Kidney epithelial cell (primary cell): ENCODE data around the gene MAML2. TPM values are rescaled to one million over a fixed set of nuclear protein-coding genes. Genes with fewer than 3 reads are reported as not detected.

Source experiments
- DNase-seq: peaks from one replicate; pipeline ENCODE4 v3.0.0-alpha.2; 2010; ENCODE audit warnings: low read depth
- H3K27me3 ChIP-seq: 2 replicates; pipeline ENCODE4 v1.6.0; 2011; ENCODE audit warnings: low read length; ENCODE audit not compliant: control insufficient read depth, insufficient read depth
- H3K36me3 ChIP-seq: 2 replicates; pipeline ENCODE4 v1.5.1; 2011; ENCODE audit warnings: low read length; ENCODE audit not compliant: control insufficient read depth, insufficient read depth
- H3K4me3 ChIP-seq: 2 replicates; pipeline ENCODE4 v1.5.1; 2011; ENCODE audit warnings: low read depth, mild to moderate bottlenecking, control low read depth, low read length
- CTCF ChIP-seq: IDR thresholded peaks from 2 replicates; pipeline ENCODE4 v1.5.1; 2011; ENCODE audit warnings: mild to moderate bottlenecking, moderate library complexity, low read length, control low read depth, inconsistent platforms; ENCODE audit not compliant: insufficient read depth, poor library complexity, severe bottlenecking
- total RNA-seq: library from RNA; depleted of rRNA; stranded (reverse); fragments of >200 nt; gene quantifications from 2 replicates; pipeline ENCODE4 v1.2.3, GENCODE V29; 2015

MAML2 gene
- total RNA-seq, 1 donor from 2014 or later = 12.3 TPM

DNA sequence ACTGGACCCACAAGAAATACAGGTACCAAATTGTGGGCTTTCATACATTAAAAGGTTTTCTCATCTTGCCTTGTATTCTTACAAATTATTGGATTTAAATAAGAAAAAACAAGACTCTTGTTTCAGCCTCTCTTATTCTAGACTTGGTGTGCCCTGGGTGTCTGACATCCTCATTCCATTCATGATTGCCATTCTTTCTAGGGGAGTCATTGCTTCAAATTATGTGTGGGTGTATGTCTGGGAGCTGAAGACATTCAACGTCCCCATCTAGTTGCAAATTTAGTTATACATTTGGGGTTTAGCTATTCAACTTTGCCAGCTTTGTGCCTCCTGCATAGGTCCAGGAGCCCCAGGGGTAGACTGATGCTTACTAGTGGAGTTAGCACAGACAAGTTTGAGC, 18.1 kb downstream of the MAML2 start:
- Histone ChIP-seq H3K4me3 (no peak overlapping the region), H3K27me3 (no peaks in the 10 kb centered on the region), H3K36me3 (no peaks in the 10 kb centered on the region)
- no peak for TF ChIP-seq CTCF
- no peak for DNase-seq

DNA sequence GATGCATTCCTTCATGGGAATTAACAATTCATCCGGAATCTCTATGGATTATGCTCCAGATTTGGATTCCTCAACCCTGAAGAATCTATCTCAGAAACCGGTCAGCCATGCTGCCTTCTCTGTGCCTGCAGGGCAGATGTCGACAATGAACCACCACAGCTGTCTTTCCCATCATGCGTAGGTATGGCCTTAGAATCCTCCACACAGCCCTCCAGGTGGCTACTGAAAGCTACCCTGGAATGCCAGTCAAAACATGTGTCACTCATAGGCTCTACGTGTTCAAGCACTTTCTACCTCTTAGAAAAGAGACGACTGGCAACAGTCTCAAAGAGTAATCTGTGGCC, 19.4 kb downstream of the MAML2 start:
- no peak overlapping the region for H3K4me3 ChIP-seq
- H3K27me3 ChIP-seq = no peaks in the 10 kb centered on the region
- H3K36me3 ChIP-seq = no peaks in the 10 kb centered on the region
- TF ChIP-seq CTCF = no peak
- DNase-seq = no peak

GRCh38 chr11:96322775-96323641, 20.0 kb downstream of the MAML2 start:
- no peak for TF ChIP-seq CTCF
- Histone ChIP-seq H3K36me3 (no peaks in the 10 kb centered on the region), H3K4me3 (no peak overlapping the region), H3K27me3 (no peaks in the 10 kb centered on the region)
- DNase-seq = no peak

GRCh38 chr11:96321091-96321490, 21.9 kb downstream of the MAML2 start:
- Histone ChIP-seq H3K36me3 (peaks cover 2% of the 10 kb centered on the region), H3K4me3 (no peak overlapping the region), H3K27me3 (no peaks in the 10 kb centered on the region)
- TF ChIP-seq CTCF = no peak
- no peak for DNase-seq

- no peak for DNase-seq
- Histone ChIP-seq H3K36me3 (peaks cover 2% of the 10 kb centered on the region), H3K4me3 (no peak overlapping the region), H3K27me3 (no peaks in the 10 kb centered on the region)
- no peak for TF ChIP-seq CTCF
Measured at GRCh38 chr11:96319898-96320656, 22.9 kb downstream of the MAML2 start.
